Measurements from ENCODE around the gene KLHL14. TPM values are rescaled to one million over a fixed set of nuclear protein-coding genes. Genes with fewer than 3 reads are reported as not detected.
A peak's percentile ranks its signal among the peaks of the same experiment; 100 is the strongest.

KLHL14 gene
- total RNA-seq, 2 donors from 2014 or later: not detected

DNA sequence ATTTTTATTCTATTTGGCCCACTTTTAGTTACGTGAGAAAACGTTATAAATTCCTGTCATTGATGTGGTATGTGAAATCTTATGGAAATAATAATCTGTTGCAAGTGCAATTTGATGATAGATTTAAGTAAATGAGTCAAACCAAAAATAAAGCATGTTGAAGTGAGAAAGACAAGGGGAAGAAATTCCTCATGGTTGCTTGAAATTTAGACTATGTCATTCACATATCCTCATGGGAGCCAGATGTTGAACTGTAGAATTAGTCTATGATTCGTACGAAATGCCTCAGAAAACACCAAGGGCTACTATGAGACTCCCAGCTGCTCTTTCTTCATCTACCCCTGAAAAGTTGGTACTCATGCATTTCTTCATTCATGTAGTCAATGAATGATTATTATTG lies 55.7 kb downstream of the KLHL14 start:
- intact Hi-C loops (cut with DNase I): no loop called here
- ATAC-seq (no peak), DNase-seq (no peak)
- Histone ChIP-seq H3K27me3 (no peaks in the 10 kb centered on the region), H3K36me3 (replicated peaks in 1 of 2; ENCODE audit: insufficient read depth in 1 of 2, low read depth in 2 of 2) (no peaks in the 10 kb centered on the region), H3K4me3 (no peak overlapping the region), H3K4me1 (no peaks in the 10 kb centered on the region), H3K27ac (no peak overlapping the region), H3K9me3 (no peaks in the 10 kb centered on the region)
- no peak for TF ChIP-seq POLR2A (IDR thresholded peaks at IDR 0.05)
- TF ChIP-seq, protein P1, sequence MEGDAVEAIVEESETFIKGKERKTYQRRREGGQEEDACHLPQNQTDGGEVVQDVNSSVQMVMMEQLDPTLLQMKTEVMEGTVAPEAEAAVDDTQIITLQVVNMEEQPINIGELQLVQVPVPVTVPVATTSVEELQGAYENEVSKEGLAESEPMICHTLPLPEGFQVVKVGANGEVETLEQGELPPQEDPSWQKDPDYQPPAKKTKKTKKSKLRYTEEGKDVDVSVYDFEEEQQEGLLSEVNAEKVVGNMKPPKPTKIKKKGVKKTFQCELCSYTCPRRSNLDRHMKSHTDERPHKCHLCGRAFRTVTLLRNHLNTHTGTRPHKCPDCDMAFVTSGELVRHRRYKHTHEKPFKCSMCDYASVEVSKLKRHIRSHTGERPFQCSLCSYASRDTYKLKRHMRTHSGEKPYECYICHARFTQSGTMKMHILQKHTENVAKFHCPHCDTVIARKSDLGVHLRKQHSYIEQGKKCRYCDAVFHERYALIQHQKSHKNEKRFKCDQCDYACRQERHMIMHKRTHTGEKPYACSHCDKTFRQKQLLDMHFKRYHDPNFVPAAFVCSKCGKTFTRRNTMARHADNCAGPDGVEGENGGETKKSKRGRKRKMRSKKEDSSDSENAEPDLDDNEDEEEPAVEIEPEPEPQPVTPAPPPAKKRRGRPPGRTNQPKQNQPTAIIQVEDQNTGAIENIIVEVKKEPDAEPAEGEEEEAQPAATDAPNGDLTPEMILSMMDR (IDR thresholded peaks at IDR 0.05): no peak
- 85 to 90% methylated on average over 4 of the region's 4 CpGs for WGBS, 2 donors

DNA sequence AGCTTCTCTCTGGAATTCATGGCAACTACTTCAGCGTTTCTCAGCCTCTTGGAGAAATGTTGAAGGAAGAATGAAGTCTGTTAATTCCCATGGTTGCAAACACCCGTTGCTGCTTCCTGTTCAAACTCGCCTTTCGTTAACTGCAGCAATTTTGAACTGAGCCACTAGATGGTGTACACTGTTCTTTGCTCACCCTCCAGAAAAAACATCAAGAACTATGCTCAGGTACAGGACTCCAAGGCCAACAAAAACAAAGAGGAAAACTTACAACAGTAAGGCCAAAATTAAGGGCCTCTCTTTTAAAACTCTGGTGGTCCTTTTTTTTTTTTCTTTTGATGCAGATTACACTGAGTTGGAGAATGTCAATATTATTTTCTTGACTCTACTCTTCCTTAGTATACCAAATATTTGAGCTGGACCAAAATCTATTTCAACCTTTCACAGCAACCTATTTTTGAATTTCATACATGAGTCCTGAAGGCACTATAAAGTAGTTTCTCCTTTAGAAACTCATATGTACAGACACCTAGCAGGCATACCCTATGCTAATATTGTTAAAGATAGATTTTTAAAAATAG lies 58.2 kb downstream of the KLHL14 start:
- Histone ChIP-seq H3K9me3 (no peaks in the 10 kb centered on the region), H3K4me3 (no peak overlapping the region), H3K27ac (no peak overlapping the region), H3K27me3 (no peaks in the 10 kb centered on the region), H3K36me3 (replicated peaks in 1 of 2; ENCODE audit: insufficient read depth in 1 of 2, low read depth in 2 of 2) (no peaks in the 10 kb centered on the region), H3K4me1 (no peaks in the 10 kb centered on the region)
- peak; percentile 51 to 66 (median 58) for DNase-seq
- TF ChIP-seq POLR2A (IDR thresholded peaks at IDR 0.05): no peak
- TF ChIP-seq, protein P1 (IDR thresholded peaks at IDR 0.05): peak; percentile 20 to 81 (median 74)
- peak; percentile 98 for ATAC-seq
- 0 to 3% methylated on average over 4 of the region's 4 CpGs for WGBS, 2 donors
- intact Hi-C loops (cut with DNase I): no loop called here

DNA sequence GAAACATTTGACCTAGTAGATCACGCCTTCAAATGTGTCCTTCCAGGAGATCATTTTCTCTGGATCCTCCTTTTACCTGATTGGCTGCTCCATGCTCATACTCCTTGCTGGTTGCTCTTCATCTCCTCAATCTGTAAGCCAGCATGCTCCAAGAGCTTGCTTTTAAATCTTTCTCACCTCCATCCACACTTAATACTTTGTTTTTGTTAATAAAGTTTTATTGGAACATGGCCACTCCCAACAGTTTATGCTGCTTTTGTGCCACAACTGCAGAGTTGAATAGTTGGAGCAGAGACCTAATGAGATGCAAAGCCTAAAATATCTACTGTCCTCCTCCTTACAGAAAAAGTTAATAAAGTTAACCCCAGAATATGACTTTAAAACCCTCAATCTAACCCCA lies 60.0 kb downstream of the KLHL14 start:
- no peaks in the 10 kb centered on the region for H3K9me3 ChIP-seq
- 79 to 80% methylated on average over 1 of the region's 1 CpG for WGBS, 2 donors
- no peak overlapping the region for H3K4me3 ChIP-seq
- no peak overlapping the region for H3K27ac ChIP-seq
- intact Hi-C loops (cut with DNase I): no loop called here
- TF ChIP-seq, protein P1 (IDR thresholded peaks at IDR 0.05): no peak
- no peak for TF ChIP-seq POLR2A (IDR thresholded peaks at IDR 0.05)
- H3K36me3 ChIP-seq (replicated peaks in 1 of 2; ENCODE audit: insufficient read depth in 1 of 2, low read depth in 2 of 2): no peaks in the 10 kb centered on the region
- ATAC-seq (no peak), DNase-seq (no peak)
- H3K27me3 ChIP-seq: no peaks in the 10 kb centered on the region
- no peaks in the 10 kb centered on the region for H3K4me1 ChIP-seq

DNA sequence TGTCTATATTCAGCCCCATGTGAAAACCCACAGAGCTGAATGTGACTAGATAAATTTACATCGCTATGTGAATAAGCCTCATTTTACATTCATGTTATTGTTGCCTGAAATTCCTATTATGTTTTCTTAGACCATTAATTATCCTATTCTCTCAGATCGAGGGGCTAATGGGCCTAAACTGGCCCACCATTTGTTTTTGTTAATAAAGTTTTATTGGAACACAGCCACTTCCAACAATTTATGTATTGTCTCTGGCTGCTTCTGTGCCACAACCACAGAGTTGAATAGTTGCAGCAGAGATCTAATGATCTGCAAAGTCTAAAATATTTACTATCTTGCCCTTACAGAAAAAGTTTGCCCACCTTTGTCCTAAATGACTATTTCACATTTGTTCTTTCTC lies 61.0 kb downstream of the KLHL14 start:
- DNase-seq (no peak), ATAC-seq (no peak)
- 68 to 87% methylated on average over 2 of the region's 2 CpGs for WGBS, 2 donors
- Histone ChIP-seq H3K27ac (no peak overlapping the region), H3K4me1 (peaks cover 8% of the 10 kb centered on the region), H3K36me3 (replicated peaks in 1 of 2; ENCODE audit: insufficient read depth in 1 of 2, low read depth in 2 of 2) (no peaks in the 10 kb centered on the region), H3K27me3 (no peaks in the 10 kb centered on the region), H3K4me3 (no peak overlapping the region), H3K9me3 (no peaks in the 10 kb centered on the region)
- TF ChIP-seq POLR2A (IDR thresholded peaks at IDR 0.05): no peak
- TF ChIP-seq, protein P1 (IDR thresholded peaks at IDR 0.05): no peak
- intact Hi-C loops (cut with DNase I): no loop called here

DNA sequence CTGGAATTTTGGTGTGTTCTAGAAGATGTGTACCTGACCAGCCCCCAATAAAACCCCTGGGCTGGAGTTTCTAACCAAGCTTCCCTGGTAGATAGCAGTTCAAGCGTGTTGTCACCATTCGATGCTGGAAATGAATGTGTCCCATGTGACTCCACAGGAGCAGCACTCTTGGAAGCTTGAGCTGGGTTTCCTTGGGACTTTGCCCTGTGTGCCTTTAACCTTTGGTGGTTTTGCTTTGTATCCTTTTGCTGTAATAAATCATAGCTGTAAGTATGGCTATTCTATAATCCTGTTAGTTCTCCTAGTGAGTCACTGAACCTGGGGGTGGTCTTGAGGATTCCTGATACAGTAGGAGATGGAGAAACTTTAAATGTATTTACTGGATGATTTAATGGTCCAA lies 65.2 kb downstream of the KLHL14 start:
- no peak for DNase-seq
- Histone ChIP-seq H3K36me3 (replicated peaks in 1 of 2; ENCODE audit: insufficient read depth in 1 of 2, low read depth in 2 of 2) (no peaks in the 10 kb centered on the region), H3K4me1 (peaks cover 8% of the 10 kb centered on the region), H3K27me3 (no peaks in the 10 kb centered on the region), H3K9me3 (no peaks in the 10 kb centered on the region), H3K4me3 (no peak overlapping the region), H3K27ac (peak overlapping the region in 1 of 4 donors; percentile 30)
- no peak for ATAC-seq
- TF ChIP-seq, protein P1 (IDR thresholded peaks at IDR 0.05): no peak
- no peak for TF ChIP-seq POLR2A (IDR thresholded peaks at IDR 0.05)
- intact Hi-C loops (cut with DNase I): no loop called here
- 56 to 75% methylated on average over 2 of the region's 2 CpGs for WGBS, 2 donors

All from body of pancreas (tissue), 4 donors.